NCI-H2029 (cell line): ENCODE results near the gene C12orf76.
"Not testable (repeated sequence)": the region's sequence is repeated elsewhere in the genome, so short reads cannot be mapped to it uniquely, and the experiment has no call there.

Experiments
- DNase-seq: peaks from one replicate; lab custom pipeline; 2025; lab: John Stamatoyannopoulos, UW

C12orf76 gene

GRCh38 chr12:110065540-110065939 is 17.2 kb upstream of the C12orf76 start:
- DNase-seq: no peak

- DNase-seq: no peak
Measured at GRCh38 chr12:110062241-110062640, 13.9 kb upstream of the C12orf76 start.

- DNase-seq: no peak
Measured at GRCh38 chr12:110059651-110060000, 11.3 kb upstream of the C12orf76 start.

DNA sequence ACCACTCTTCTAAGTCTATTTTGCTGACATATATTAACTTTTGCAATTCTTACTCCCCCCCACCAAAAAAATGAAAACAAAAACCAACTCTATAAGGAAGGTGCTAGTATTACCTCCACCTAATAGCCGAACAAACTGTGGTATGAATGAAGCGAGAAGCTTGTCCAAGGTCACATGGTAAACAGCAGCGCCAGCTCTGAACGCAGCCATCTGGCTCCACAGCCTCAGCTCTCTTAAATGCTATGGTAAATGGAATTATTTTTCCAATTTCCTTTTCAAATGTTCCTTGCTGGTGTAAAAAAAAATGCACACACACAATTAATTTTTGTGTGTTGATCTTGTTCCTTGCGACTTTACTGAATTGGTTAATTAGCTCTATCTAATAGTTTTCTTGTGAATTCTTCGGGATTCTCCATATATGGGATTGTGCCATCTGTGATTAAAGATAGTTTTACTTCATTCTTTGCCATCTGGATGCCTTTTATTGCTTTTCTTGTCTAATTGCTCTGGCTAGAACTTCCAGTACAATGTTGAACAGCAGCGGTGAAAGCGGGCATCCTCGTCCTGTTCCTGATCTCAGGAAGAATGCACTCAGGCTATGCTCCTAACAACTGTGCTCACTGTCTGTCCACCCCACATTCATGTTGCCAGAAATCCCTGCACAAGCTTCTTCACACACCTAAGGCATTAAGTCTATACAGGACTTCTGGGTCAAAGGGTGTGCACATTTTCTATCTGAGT is 10.7 kb upstream of the C12orf76 start:
- DNase-seq: no peak

DNA sequence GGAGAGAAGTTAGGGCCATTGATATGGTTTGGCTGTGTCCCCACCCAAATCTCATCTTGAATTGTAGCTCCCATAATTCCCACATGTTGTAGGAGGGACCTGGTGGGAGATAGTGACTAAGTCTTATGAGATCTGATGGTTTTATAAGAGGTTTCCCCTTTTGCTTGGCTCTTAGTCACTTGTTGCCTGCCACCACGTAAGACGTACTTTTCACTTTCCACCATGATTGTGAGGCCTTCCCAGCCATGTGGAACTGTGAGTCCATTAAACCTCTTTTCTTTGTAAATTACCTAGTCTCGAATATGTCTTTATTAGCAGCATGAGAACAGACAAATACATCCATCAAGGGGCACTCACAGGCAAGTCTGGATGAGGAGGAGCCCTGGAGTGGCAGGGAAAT is 8.3 kb upstream of the C12orf76 start:
- DNase-seq: not testable (repeated sequence)

GRCh38 chr12:110055375-110056352 is 7.3 kb upstream of the C12orf76 start:
- not testable (repeated sequence) for DNase-seq

DNA sequence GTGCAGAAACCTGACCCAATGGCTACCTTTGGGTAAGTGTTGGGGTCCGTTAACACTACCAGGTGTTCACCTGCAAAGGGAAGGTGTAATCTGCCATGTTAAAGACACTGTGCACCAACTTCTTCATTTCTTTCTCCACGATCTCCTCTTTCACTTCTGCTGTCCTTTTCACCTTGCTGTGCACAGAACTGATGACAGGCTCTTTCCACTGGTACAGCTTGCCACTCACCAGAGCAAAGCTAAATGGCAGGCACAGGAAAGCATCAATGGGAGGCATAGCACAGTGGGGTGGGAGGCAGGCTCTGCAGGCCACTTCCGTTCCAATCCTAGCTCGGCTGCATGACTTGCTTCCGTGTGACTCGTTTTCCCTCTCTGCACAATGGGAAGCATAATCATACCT is 2.6 kb upstream of the C12orf76 start:
- no peak for DNase-seq

- not testable (repeated sequence) for DNase-seq
Measured at GRCh38 chr12:110049666-110050065, 1.3 kb upstream of the C12orf76 start.

- DNase-seq: not testable (repeated sequence)
Measured at GRCh38 chr12:110049034-110049433, 712 bp upstream of the C12orf76 start.

DNA sequence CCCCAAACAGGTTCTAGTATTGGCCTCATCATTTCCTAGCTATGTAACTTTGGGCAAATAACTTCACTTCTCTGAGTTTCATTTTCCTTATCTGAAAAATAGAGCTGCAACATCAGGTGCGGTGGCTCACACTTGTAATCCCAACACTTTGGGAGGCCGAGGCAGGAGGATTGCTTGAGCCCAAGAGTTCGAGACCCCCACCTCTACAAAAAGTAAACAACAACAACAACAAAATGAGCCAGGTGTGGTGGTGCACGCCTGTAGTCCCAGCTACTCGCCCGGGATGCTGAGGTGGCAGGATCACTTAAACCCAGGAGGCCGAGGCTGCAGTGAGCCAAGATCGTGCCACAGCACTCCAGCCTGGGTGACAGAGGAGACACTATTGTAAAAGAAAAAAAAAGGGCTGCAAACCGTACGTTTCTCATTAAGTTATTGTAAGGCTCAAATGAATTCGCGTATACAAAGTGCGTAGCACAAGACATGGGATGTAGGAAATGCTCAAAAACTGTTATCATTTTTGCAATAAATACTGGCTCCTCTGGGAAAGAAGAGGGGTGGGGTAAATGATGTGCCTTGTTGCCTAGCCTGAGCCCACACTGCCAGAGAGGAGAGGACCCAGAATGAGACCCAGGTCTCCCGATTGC is 903 bp downstream of the C12orf76 start:
- DNase-seq: no peak

GRCh38 chr12:110046451-110047187 is 1.7 kb downstream of the C12orf76 start:
- no peak for DNase-seq

DNA sequence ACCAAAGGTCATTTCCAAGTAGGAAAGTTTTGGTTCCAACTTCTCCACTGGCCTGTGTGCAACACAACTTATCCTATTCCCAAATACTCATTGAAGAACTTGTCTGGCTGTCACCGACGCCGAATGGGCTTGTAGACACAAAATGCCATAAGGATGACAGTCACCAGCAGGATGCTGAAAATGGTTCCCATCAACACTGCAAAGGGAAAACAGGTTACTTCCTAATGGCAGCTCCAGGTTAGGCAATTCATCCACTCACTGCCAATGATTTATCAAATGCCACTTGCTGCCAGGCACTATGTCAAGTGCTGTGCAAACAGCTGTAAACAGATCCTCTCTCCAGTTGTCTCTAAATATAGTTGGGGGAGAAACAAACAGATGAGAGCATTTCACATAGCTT is 6.1 kb downstream of the C12orf76 start:
- DNase-seq: peak; percentile 93

- peak; percentile 36 for DNase-seq
Measured at GRCh38 chr12:110039085-110039807, 9.1 kb downstream of the C12orf76 start.

DNA sequence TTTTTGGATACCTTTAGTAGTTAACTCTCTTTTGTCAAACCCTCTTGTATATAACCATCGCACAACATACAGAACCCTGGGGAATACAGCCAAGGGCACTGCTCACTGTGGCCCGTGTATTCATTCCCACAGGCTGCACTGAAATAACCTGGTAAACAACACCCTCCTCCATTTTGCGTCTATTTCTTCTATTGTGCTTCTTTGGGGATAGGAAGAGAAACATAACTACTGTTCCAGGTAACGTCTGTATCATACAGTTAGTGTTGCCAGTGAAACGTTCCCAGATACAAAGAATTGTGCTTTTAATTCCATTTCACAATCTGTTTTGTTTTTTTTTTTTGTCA is 9.6 kb downstream of the C12orf76 start:
- no peak for DNase-seq

DNA sequence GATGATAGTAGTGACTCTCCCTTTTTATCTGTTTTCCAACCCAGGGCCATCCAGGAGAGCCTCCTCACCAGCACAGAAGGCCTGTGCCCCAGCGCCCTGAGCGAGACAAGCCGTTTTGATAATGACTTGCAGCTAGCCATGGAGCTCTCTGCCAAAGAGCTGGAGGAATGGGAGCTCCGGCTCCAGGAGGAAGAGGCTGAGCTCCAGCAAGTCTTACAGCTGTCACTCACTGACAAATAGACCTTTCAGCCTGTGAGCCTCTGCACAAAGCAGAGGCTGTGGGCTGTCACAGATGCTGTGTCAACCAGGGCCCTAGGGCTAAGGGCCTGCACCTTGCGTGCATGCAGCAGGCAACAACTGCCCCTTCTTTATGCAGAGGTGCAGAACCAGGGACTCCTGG is 11.0 kb downstream of the C12orf76 start:
- no peak for DNase-seq

GRCh38 chr12:110035534-110036104 is 12.7 kb downstream of the C12orf76 start:
- DNase-seq: no peak

GRCh38 chr12:110033888-110034287 is 14.4 kb downstream of the C12orf76 start:
- no peak for DNase-seq

DNA sequence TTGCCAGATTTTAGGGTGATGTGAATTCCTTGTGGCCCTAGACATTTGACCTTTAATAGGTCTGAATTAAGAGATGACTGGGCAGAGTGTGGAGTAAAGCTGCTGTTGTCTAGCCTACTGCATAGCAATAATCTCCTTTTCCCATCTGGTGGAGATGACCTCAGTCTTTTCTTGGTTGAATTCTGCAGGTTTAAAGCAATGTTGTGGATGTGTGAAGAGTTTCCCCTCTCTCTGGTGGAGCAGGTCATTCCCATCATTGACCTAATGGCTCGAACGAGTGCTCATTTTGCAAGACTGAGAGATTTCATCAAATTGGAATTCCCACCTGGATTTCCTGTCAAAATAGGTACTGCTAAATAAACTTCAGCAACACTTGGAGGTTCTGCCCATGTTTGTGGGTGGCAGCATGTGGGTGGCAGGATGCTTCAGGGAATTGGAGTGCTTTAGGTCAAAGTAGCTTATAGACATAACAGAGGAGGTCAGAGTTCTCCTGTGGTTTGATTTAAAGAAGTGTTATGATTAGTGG is 19.0 kb downstream of the C12orf76 start:
- no peak for DNase-seq

GRCh38 chr12:110028323-110028722 is 20.0 kb downstream of the C12orf76 start:
- no peak for DNase-seq

GRCh38 chr12:110024051-110024450 is 24.3 kb downstream of the C12orf76 start:
- no peak for DNase-seq
